ENCODE measurements around the gene C5orf63.
"Not testable (repeated sequence)": the region's sequence is repeated elsewhere in the genome, so short reads cannot be mapped to it uniquely, and the experiment has no call there.

Gene C5orf63

GRCh38 chr5:127030259-127031146 lies 42.8 kb downstream of the C5orf63 start, which contains the start of gene MARCHF3:
MARCHF3 (minus strand) TSS chr5:127030558; CDS start chr5:126918171, 112,387 bp downstream.
- Histone ChIP-seq H3K4me1 (ENCODE audit: insufficient read depth, low read length) (peaks cover 15% of the 10 kb centered on the region; the same call in 1 of the 2 replicates), H3K9me3 (ENCODE audit: insufficient read depth, low read depth, low read length) (no peaks in the 10 kb centered on the region), H3K36me3 (ENCODE audit: insufficient read depth, low read length) (no peaks in the 10 kb centered on the region), H3K4me3 (ENCODE audit: low read length) (peak within 1 kb of the TSS; percentile 76), H3K27me3 (ENCODE audit: insufficient read depth, low read length) (peaks cover 48% of the 10 kb centered on the region), H3K9ac (ENCODE audit: low read depth, low read length) (peak within 1 kb of the TSS; percentile 53), H3K27ac (ENCODE audit: low read depth, low read length) (peak within 1 kb of the TSS; percentile 57; the same call in 1 of the 2 replicates)
- WGBS = under 1% methylated on average over 97 of the region's 97 CpGs

GRCh38 chr5:127029581-127030258 lies 43.6 kb downstream of the C5orf63 start:
- Histone ChIP-seq H3K36me3 (ENCODE audit: insufficient read depth, low read length) (no peaks in the 10 kb centered on the region), H3K4me3 (ENCODE audit: low read length) (peak overlapping the region; percentile 76), H3K9me3 (ENCODE audit: insufficient read depth, low read depth, low read length) (no peaks in the 10 kb centered on the region), H3K27ac (ENCODE audit: low read depth, low read length) (no peak overlapping the region), H3K4me1 (ENCODE audit: insufficient read depth, low read length) (peaks cover 15% of the 10 kb centered on the region; the same call in 1 of the 2 replicates), H3K9ac (ENCODE audit: low read depth, low read length) (0 out of 2 replicates have a peak overlapping the region, but pooled peaks have one; percentile 5), H3K27me3 (ENCODE audit: insufficient read depth, low read length) (peaks cover 48% of the 10 kb centered on the region)
- under 1% methylated on average over 51 of the region's 51 CpGs for WGBS

- Histone ChIP-seq H3K27ac (ENCODE audit: low read depth, low read length) (no peak overlapping the region), H3K9me3 (ENCODE audit: insufficient read depth, low read depth, low read length) (no peaks in the 10 kb centered on the region), H3K4me1 (ENCODE audit: insufficient read depth, low read length) (peaks cover 15% of the 10 kb centered on the region; the same call in 1 of the 2 replicates), H3K36me3 (ENCODE audit: insufficient read depth, low read length) (no peaks in the 10 kb centered on the region), H3K27me3 (ENCODE audit: insufficient read depth, low read length) (peaks cover 48% of the 10 kb centered on the region), H3K4me3 (ENCODE audit: low read length) (peak overlapping the region; percentile 76), H3K9ac (ENCODE audit: low read depth, low read length) (no peak overlapping the region)
- 86% methylated on average over 12 of the region's 12 CpGs for WGBS
Observed at GRCh38 chr5:127028822-127029457, 44.4 kb downstream of the C5orf63 start.

GRCh38 chr5:127027539-127027938 lies 45.8 kb downstream of the C5orf63 start:
- H3K9me3 ChIP-seq (ENCODE audit: insufficient read depth, low read depth, low read length) = no peaks in the 10 kb centered on the region
- peaks cover 15% of the 10 kb centered on the region; the same call in 1 of the 2 replicates for H3K4me1 ChIP-seq (ENCODE audit: insufficient read depth, low read length)
- no peak overlapping the region for H3K9ac ChIP-seq (ENCODE audit: low read depth, low read length)

GRCh38 chr5:127026166-127026565 lies 47.1 kb downstream of the C5orf63 start:
- H3K4me3 ChIP-seq (ENCODE audit: low read length) = no peak overlapping the region
- H3K9me3 ChIP-seq (ENCODE audit: insufficient read depth, low read depth, low read length) = no peaks in the 10 kb centered on the region
- H3K36me3 ChIP-seq (ENCODE audit: insufficient read depth, low read length) = no peaks in the 10 kb centered on the region
- WGBS = 88% methylated on average over 2 of the region's 2 CpGs
- no peak overlapping the region for H3K9ac ChIP-seq (ENCODE audit: low read depth, low read length)
- peaks cover 15% of the 10 kb centered on the region; the same call in 1 of the 2 replicates for H3K4me1 ChIP-seq (ENCODE audit: insufficient read depth, low read length)
- H3K27ac ChIP-seq (ENCODE audit: low read depth, low read length) = no peak overlapping the region
- peaks cover 25% of the 10 kb centered on the region for H3K27me3 ChIP-seq (ENCODE audit: insufficient read depth, low read length)

More at GRCh38 chr5:127027539-127027938, 45.8 kb downstream of the C5orf63 start:
- H3K27ac ChIP-seq (ENCODE audit: low read depth, low read length) = no peak overlapping the region
- H3K27me3 ChIP-seq (ENCODE audit: insufficient read depth, low read length) = peaks cover 36% of the 10 kb centered on the region
- H3K4me3 ChIP-seq (ENCODE audit: low read length) = no peak overlapping the region
- no peaks in the 10 kb centered on the region for H3K36me3 ChIP-seq (ENCODE audit: insufficient read depth, low read length)
- 100% methylated on average over 1 of the region's 1 CpG for WGBS

GRCh38 chr5:127025467-127025866 lies 47.8 kb downstream of the C5orf63 start:
- Histone ChIP-seq H3K4me3 (ENCODE audit: low read length) (no peak overlapping the region), H3K36me3 (ENCODE audit: insufficient read depth, low read length) (no peaks in the 10 kb centered on the region), H3K4me1 (ENCODE audit: insufficient read depth, low read length) (peaks cover 15% of the 10 kb centered on the region; the same call in 1 of the 2 replicates), H3K9me3 (ENCODE audit: insufficient read depth, low read depth, low read length) (no peaks in the 10 kb centered on the region), H3K9ac (ENCODE audit: low read depth, low read length) (no peak overlapping the region), H3K27ac (ENCODE audit: low read depth, low read length) (no peak overlapping the region), H3K27me3 (ENCODE audit: insufficient read depth, low read length) (peaks cover 21% of the 10 kb centered on the region)
- 92% methylated on average over 1 of the region's 1 CpG for WGBS

GRCh38 chr5:127024821-127025220 lies 48.5 kb downstream of the C5orf63 start:
- 73% methylated on average over 4 of the region's 4 CpGs for WGBS
- H3K36me3 ChIP-seq (ENCODE audit: insufficient read depth, low read length) = no peaks in the 10 kb centered on the region

GRCh38 chr5:127023552-127024191 lies 49.6 kb downstream of the C5orf63 start:
- H3K9ac ChIP-seq (ENCODE audit: low read depth, low read length); H3K36me3 ChIP-seq (ENCODE audit: insufficient read depth, low read length); H3K27ac ChIP-seq (ENCODE audit: low read depth, low read length); H3K4me3 ChIP-seq (ENCODE audit: low read length); H3K27me3 ChIP-seq (ENCODE audit: insufficient read depth, low read length); H3K9me3 ChIP-seq (ENCODE audit: insufficient read depth, low read depth, low read length): not testable (repeated sequence)
- H3K4me1 ChIP-seq (ENCODE audit: insufficient read depth, low read length) = peaks cover 15% of the 10 kb centered on the region; the same call in 1 of the 2 replicates
- 88% methylated on average over 5 of the region's 7 CpGs for WGBS

More at GRCh38 chr5:127024821-127025220, 48.5 kb downstream of the C5orf63 start:
- Histone ChIP-seq H3K27me3 (ENCODE audit: insufficient read depth, low read length) (peaks cover 18% of the 10 kb centered on the region), H3K4me3 (ENCODE audit: low read length) (no peak overlapping the region), H3K27ac (ENCODE audit: low read depth, low read length) (no peak overlapping the region), H3K9me3 (ENCODE audit: insufficient read depth, low read depth, low read length) (no peaks in the 10 kb centered on the region), H3K4me1 (ENCODE audit: insufficient read depth, low read length) (peaks cover 15% of the 10 kb centered on the region; the same call in 1 of the 2 replicates), H3K9ac (ENCODE audit: low read depth, low read length) (no peak overlapping the region)

- WGBS = 97% methylated on average over 3 of the region's 3 CpGs
Observed at GRCh38 chr5:127022846-127023245, 50.5 kb downstream of the C5orf63 start.

GRCh38 chr5:127019928-127020327 lies 53.4 kb downstream of the C5orf63 start:
- no peak overlapping the region for H3K27ac ChIP-seq (ENCODE audit: low read depth, low read length)
- H3K4me3 ChIP-seq (ENCODE audit: low read length) = no peak overlapping the region
- no peaks in the 10 kb centered on the region for H3K9me3 ChIP-seq (ENCODE audit: insufficient read depth, low read depth, low read length)
- 0 out of 2 replicates have a peak, but pooled peaks cover 4% of the 10 kb centered on the region for H3K4me1 ChIP-seq (ENCODE audit: insufficient read depth, low read length)
- no peaks in the 10 kb centered on the region for H3K27me3 ChIP-seq (ENCODE audit: insufficient read depth, low read length)
- H3K9ac ChIP-seq (ENCODE audit: low read depth, low read length) = no peak overlapping the region
- no peaks in the 10 kb centered on the region for H3K36me3 ChIP-seq (ENCODE audit: insufficient read depth, low read length)
- WGBS = 84% methylated on average over 1 of the region's 1 CpG

More at GRCh38 chr5:127022846-127023245, 50.5 kb downstream of the C5orf63 start:
- Histone ChIP-seq H3K27me3 (ENCODE audit: insufficient read depth, low read length) (no peaks in the 10 kb centered on the region), H3K4me3 (ENCODE audit: low read length) (no peak overlapping the region), H3K9me3 (ENCODE audit: insufficient read depth, low read depth, low read length) (no peaks in the 10 kb centered on the region), H3K27ac (ENCODE audit: low read depth, low read length) (no peak overlapping the region), H3K36me3 (ENCODE audit: insufficient read depth, low read length) (no peaks in the 10 kb centered on the region), H3K4me1 (ENCODE audit: insufficient read depth, low read length) (peaks cover 15% of the 10 kb centered on the region; the same call in 1 of the 2 replicates), H3K9ac (ENCODE audit: low read depth, low read length) (no peak overlapping the region)

All from HUES64 (cell line).